DMS79 treated with DMSO at 0.1 percent for 48 hours (cell line): ENCODE measurements around the gene ALOX15B.
A peak's percentile ranks its signal among the peaks of the same experiment; 100 is the strongest.
"Not testable (repeated sequence)": the region's sequence is repeated elsewhere in the genome, so short reads cannot be mapped to it uniquely, and the experiment has no call there.

Experiments
- DNase-seq: peaks from one replicate; lab custom pipeline; 2025; lab: John Stamatoyannopoulos, UW

ALOX15B gene

DNA sequence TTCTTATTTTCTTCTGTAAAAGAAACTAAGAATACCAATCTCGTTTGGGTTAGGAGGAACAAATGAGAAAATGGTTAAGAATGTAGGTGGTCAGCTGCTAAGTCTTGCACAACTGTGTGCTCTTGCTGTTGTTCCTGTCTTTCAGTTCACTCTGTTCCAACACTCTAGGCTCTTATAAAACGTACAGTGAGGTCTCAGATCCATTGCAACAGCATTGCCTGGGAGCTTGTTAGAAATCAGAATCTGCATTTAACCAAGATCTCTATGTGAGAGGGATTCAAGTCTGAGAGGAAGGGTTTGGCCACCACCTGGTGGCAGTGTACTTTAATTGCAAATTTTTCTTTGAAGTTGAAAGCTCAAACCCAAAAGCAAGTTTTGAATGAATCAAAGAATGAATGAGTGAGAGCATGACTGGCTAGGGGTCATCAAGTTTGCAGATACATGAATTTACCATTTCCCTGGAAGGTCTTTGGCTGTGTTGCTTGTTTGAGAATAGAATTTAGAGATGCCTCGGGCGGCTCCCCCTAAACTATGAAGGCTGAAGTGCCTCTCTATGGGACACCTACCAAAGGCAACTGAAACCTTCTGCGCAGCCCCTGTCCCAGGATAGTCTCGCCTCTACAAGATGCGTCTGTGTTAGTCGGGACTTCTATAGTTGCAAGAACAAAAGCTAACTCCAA, 2.5 kb downstream of the ALOX15B start:
- peak; percentile 10 for DNase-seq

DNA sequence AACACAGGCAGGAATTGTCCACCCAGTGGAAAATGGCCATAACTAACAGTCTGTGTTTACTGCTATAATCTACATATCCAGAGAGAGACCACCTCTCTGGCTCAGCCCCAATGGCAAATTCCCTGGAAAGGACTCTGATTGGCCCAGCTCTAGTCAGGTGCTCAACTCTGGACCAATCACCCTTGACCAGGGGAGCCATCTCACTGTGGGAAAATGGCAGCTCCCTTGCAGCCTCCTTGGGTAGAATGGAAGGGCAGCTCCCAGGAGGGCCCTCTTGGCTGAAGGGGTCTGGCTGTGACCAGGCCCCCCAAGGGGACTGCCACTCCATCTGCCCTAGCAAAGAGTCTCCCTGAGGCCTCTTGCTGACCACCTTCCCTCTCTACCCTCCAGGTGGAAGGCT, 3.1 kb downstream of the ALOX15B start:
- no peak for DNase-seq

DNA sequence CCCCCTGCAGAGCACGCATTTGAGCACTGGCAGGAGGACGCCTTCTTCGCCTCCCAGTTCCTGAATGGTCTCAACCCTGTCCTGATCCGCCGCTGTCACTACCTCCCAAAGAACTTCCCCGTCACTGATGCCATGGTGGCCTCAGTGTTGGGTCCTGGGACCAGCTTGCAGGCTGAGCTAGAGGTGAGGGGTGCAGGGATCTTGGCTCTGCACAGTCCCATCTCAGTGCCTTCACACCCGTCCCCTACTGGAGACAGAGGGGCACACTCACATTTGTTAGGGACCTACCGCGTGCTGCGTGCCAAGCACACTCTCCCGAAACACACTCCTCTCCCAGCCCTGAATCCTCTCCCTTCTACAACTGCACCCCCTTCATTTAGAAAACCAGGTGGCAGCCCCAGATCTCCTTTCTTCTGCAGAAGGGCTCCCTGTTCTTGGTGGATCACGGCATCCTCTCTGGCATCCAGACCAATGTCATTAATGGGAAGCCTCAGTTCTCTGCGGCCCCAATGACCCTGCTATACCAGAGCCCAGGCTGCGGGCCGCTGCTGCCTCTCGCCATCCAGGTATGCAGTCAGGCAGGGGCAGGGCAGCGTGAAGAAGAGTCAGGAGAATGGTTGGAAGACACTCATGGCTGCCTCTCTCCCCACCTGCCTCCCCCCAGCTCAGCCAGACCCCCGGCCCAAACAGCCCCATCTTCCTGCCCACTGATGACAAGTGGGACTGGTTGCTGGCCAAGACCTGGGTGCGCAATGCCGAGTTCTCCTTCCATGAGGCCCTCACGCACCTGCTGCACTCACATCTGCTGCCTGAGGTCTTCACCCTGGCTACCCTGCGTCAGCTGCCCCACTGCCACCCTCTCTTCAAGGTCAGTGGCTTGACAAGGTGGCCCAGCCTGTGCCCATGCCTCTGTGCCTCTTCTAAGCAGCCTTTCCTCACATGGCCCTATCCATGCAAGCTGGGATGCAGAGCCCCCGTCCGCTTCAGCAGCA, 6.3 kb downstream of the ALOX15B start:
- no peak for DNase-seq

DNA sequence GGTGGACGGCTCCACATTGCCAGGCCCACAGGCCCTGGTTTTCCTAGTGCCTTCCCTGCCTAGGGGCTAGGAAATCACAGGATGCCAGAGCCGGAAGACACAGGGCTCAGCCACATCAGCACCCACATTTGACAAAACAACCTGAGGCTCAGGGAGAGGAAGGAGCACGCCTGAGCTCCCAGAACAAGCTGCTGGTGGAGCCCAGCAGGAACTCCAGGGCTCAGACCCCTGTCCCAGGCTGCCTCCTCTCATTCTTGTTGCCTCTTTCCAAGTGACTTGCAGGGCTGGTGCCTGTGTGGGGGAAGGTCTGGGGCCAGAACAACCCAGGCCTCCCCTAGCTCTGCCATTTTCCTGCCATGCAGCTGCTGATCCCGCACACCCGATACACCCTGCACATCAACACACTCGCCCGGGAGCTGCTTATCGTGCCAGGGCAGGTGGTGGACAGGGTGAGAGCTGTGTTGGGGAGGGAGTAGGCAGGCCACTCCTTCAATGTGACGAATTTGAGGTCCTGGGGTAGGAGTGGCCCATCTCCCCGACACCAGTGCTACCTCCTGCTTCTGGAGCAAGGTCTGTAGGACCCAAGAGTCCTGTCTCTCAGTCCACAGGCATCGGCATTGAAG, 7.6 kb downstream of the ALOX15B start:
- no peak for DNase-seq

DNA sequence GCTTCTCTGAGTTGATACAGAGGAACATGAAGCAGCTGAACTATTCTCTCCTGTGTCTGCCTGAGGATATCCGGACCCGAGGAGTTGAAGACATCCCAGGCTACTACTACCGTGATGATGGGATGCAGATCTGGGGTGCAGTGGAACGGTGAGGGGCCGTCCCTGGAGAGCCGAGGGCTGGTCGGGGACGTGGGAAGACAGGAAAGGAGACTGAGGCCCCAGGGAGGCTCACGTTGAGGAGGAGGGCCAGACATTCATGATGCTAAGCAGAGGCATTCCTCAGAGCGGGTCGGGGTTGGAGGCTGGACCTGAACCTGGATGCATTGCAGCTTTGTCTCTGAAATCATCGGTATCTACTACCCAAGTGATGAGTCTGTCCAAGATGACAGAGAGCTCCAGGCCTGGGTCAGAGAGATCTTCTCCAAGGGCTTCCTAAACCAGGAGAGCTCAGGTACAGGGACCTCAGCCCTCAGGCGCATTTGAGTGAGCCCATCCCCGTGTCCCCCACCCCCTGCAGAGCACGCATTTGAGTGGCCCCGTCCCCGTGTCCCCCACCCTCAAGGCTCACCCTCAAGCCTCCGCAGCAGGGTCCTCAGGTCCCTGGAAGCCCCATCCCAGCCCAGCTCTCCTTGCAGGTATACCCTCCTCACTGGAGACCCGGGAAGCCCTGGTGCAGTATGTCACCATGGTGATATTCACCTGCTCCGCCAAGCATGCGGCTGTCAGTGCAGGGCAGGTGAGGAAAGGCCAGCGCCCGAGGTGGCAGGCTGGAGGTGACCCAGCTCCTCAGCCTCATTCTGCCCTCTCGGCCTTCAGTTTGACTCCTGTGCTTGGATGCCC, 8.3 kb downstream of the ALOX15B start:
- no peak for DNase-seq

DNA sequence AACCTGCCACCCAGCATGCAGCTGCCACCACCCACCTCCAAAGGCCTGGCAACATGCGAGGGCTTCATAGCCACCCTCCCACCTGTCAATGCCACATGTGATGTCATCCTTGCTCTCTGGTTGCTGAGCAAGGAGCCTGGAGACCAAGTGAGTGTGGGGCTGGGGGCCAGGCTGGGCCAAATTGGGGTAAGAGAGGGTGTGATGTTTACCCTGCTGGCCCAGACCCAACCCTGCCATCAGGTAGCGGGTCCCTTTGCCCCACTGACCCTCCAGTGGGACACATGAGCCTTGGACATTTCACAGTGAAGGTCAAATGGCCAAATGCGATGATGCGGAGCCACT, 8.9 kb downstream of the ALOX15B start:
- DNase-seq: no peak

DNA sequence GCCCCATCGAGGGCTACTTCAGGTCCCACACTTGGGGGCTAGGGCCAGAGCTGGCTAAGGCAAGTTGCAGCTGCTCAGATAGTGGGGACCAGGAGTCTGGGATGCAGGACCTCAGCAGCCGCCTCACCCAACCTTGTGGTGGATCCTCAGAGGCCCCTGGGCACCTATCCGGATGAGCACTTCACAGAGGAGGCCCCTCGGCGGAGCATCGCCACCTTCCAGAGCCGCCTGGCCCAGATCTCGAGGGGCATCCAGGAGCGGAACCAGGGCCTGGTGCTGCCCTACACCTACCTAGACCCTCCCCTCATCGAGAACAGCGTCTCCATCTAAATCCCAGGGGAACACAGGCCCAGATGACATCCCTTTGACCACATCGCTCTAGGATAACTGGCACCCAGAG, 9.4 kb downstream of the ALOX15B start:
- no peak for DNase-seq

DNA sequence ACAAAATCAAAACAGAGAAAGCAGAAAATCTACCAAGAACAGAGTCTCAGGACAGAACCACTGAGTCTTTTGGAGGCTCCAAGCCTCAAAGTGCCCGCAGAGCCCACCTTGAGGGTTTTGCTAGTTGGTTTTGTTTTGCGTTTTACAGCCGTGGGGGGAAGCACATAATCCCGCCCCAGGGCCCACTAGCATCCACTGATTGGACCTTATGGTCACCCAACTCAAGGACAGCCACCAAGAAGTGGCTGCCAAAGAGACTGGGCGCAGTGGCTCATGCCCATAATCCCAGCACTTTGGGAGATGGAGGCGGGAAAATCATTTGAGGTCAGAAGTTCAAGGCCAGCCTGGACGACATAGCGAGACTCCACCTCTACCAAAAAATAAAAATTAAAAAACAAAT, 9.9 kb downstream of the ALOX15B start:
- DNase-seq: no peak

DNA sequence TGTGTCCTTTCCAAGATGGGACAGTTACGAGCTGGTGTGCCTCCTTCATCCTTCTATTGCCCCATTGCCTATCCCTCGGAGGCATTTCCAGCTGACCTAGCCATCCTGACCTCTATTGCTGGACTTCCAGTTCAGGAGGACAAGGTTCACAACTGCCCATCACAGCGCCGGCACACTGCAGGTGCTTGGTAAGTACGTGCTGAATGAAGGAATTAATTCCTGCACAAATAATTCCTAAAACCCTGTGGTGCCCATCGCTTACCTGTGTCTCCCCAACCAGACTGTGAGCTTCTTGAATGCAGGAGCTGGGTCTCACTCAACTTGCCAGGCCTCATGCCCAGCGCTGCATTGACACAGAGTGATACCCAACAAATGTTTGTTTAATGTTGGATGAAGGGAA, 13.0 kb downstream of the ALOX15B start:
- DNase-seq: no peak

DNA sequence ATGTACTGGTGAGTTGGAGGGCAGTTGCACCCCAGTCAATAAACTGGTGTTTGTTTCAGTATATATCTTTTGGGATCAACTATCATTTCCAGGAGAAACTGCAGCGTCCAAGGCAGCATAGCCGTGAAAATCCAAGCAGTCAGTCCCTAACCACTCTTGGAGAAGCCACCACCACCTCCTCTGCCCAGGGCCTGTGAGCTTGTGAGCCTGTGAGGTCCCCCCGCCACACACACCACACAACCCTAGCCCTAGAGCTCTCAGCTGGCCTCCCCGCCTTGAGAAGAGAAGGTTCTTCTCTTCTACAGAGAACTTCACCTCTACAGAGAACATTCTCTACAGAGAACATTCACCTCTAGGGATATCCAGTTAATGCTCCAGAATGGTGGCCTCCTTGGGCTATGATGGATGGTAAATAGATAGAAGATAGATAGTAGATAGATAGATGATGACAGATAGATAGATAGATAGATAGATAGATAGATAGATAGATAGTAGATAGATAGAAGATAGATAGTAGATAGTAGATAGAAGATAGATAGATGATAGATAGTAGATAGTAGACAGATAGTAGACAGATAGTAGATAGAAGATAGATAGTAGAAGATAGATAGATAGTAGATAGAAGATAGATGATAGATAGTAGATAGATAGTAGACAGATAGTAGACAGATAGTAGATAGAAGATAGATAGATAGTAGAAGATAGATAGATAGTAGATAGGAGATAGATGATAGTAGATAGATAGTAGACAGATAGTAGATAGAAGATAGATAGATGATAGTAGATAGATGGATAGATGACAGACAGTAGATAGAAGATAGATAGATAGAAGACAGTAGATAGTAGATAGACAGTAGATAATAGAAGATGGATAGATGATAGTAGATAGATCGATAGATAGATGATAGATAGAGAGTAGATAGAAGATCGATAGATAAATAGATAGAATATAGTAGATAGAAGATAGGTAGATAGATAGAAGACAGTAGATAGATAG, 13.7 kb downstream of the ALOX15B start:
- no peak for DNase-seq

DNA sequence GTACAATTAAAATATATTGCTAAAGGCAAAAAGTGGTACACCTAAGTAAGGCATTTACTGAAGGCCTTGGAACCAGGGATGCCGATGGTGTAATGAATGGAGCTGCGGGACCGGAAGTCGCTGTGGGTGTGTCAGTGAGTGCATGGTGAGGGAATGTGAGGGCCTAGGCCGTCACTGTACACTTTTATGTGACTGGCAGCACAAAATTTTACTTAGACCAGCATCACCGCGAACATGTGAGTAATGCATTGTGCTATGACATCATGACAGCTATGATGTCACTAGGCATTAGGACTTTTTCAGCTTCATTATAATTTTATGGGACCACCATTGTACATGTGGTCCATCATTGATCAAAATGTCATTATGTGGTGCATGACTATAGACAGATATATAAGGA, 14.7 kb downstream of the ALOX15B start:
- no peak for DNase-seq

DNA sequence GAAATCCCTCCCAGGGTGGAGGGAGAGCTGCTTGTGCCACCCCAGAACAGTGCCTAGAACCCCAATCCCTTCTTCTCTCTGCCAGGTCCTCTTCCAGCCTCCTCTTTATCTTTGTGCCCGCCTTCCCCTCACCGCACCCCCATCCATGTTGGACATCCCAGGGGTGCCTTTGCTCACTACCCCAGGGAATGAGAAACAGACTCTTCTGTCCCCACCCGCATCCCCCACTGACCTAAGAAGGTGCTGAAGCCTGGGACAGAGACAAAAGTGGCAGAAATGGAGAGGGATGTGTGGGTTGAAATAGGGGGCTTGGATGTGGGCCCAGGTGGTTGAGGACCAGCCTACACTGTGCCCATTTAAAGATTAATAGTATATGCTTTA, 17.0 kb downstream of the ALOX15B start:
- DNase-seq: no peak

DNA sequence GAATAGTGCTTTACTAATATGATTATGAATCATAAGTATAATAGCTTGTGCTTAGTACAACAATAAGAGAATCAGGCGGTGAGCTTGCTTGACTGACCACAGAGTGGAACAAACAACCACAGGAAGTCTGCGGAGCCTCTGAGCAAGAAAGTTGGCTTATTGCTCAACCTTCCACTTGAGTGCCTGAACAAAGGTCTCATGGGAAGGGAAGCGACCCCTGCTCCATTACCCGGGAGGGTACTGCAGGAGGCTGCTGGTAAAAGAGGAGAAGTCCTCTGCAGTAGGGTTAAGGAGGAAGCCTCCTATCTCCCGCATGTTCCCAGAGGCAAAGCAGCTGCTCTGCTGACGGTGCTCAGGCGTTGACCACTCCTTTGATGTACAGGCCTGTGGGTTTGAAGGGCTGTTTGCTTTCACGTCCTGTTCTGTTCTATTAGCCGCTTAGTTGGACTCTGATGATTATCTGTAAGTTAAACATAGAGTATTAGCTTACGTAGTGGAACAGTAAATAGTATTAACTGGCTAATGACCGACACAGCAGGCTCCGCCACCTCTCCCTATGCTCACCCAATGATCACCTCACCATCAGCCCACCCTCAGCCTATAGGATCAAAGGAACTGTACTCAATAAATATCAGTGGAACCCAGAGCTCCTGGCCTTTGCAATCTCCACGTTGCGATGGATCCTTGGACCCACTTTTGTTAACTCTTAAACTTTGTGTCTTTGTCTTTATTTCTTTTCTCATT, 17.5 kb downstream of the ALOX15B start:
- peak; percentile 34 for DNase-seq

DNA sequence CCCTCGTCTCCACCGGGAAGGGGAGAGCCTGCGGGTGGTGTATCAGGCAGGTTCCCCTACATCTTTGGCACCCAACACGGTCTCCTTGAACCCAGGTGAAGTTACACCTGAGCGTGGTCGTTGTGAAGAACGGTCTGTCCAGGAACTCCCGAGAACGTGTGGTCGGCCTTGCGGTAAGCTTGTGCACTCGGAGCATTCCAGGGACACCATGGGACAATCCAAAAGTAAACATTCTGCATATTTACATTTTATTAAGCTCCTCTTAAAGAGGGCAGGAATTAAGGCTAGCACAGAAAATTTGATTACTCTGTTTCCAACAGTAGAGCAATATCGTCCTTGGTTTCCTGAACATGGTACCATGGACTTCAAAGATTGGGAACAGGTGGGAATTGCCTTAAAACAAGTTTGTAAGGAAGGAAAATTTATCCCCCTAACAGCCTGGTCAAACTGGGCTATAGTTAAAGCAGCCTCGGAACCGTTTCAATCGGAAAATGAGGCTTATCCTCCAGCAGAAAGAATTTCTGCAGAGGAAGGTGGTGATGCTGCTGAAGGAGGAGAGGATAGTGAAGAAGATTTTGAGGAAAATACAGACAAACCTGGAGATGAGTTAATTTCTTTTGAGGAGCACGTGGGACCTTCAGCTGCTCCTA, 18.2 kb downstream of the ALOX15B start:
- no peak for DNase-seq

DNA sequence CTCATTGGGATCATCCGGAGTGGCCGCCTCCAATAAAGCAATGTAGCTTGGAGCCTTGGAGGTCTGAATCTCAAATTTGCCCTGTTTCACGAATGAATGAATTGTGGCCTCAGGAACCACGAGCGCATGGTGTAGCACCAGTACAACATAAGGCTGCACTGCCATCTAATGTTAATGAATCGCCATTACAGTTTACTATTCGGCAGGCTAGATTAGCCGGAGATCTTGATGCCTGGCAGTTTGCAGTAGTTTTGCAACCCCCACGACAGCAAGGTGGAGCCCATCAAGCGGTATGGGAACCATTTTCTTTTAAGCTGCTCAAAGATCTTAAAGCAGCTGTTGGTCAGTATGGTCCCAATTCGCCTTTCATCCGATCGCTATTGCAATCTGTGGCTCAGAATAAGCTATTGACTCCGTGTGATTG, 18.8 kb downstream of the ALOX15B start:
- DNase-seq: peak; percentile 93

DNA sequence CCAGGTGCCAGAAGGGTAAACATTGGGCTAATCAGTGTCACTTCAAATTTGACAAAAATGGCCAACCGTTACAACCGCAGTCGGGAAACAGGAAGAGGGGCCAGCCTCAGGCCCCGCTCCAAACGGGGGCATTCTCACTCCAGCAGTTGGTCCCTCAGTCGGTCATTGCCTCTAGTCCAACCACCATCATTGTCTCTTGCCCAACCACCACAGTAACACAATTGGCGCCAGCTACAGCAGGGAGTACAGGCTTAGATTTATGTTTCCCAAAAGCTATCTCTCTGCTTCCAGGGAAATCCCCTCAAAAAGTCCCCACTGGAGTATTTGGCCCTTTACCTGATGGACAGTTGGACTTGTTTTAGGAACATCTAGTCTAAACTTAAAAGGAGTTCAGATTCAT, 20.3 kb downstream of the ALOX15B start:
- DNase-seq: no peak

DNA sequence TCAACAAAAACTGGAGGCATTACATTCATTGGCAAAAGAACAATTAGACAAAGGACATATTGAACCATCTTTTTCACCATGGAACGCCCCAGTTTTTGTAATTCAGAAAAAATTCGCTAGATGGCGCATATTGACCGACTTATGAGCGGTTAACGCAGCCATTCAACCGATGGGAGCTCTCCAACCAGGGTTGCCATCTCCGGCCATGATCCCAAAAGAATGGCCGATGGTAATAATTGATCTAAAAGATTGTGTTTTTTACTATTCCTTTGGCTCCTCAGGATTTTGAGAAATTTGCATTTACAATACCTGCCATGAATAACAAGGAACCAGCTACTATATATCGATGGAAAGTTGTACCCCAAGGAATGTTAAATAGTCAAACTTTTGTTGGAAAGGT, 21.4 kb downstream of the ALOX15B start:
- peak; percentile 70 for DNase-seq

DNA sequence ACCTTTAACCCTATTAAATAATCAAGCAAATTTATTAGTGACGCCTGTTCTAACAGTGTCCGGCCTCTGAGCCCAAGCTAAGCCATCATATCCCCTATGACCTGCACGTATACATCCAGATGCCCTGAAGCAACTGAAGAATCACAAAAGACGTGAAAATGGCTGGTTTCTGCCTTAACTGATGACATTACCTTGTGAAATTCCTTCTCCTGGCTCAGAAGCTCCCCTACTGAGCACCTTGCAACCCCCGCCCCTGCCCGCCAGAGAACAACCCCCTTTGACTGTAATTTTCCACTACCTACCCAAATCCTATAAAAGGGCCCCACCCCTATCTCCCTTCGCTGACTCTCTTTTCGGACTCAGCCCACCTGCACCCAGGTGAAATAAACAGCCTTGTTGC, 23.0 kb downstream of the ALOX15B start:
- not testable (repeated sequence) for DNase-seq

DNA sequence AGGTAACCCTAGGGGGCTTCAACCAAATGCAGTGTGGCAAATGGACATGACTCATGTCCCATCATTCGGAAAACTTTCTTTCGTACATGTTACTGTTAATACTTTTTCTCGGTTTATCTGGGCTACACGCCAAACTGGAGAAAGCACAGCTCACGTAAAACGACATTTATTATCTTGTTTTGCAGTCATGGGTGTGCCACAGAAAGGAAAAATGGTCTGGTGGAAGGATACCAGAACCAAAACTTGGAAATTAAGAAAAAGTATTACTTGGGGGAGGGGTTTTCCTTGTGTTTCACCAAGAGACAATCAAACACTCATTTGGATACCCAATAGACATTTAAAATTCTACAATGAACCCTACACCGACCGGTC, 23.6 kb downstream of the ALOX15B start:
- DNase-seq: no peak
